Loucy (cell line): ENCODE data around the gene KHK.

ENCODE experiments used
- H2AFZ ChIP-seq: fragments of 200-600 bp; sonication (generic); 2 replicates; pipeline ENCODE4 v1.6.0; 2016; ENCODE audit warnings: antibody characterized with exemption, mild to moderate bottlenecking, low read length, moderate library complexity
- H3F3A ChIP-seq: fragments of 200-600 bp; 2 replicates; pipeline ENCODE4 v1.6.0; 2016; ENCODE audit warnings: antibody characterized with exemption, low read depth, mild to moderate bottlenecking
- H3K27me3 ChIP-seq: fragments of 200-600 bp; sonication (generic); 2 replicates; pipeline ENCODE4 v1.6.1; 2014; ENCODE audit warnings: low read length, mild to moderate bottlenecking; ENCODE audit not compliant: insufficient read depth, poor library complexity, severe bottlenecking
- H3K36me3 ChIP-seq: fragments of 200-600 bp; sonication (generic); 2 replicates; pipeline ENCODE4 v1.6.1; 2016; ENCODE audit warnings: low read length; ENCODE audit not compliant: insufficient read depth
- H3K4me1 ChIP-seq: fragments of 200-600 bp; sonication (generic); 2 replicates; pipeline ENCODE4 v1.5.1; 2014; ENCODE audit warnings: low read length, mild to moderate bottlenecking; ENCODE audit not compliant: insufficient read depth, poor library complexity, severe bottlenecking
- H3K4me2 ChIP-seq: fragments of 200-600 bp; sonication (generic); 2 replicates; pipeline ENCODE4 v1.6.0; 2014; ENCODE audit warnings: antibody characterized with exemption, low read length, low read depth, mild to moderate bottlenecking; ENCODE audit not compliant: poor library complexity, severe bottlenecking
- H3K4me3 ChIP-seq: fragments of 200-600 bp; sonication (generic); 2 replicates; pipeline ENCODE4 v1.5.1; 2014; ENCODE audit warnings: low read length, mild to moderate bottlenecking, mixed read lengths; ENCODE audit not compliant: poor library complexity, severe bottlenecking
- H3K79me2 ChIP-seq: fragments of 200-600 bp; sonication (generic); 2 replicates; pipeline ENCODE4 v1.6.1; 2014; ENCODE audit warnings: low read length; ENCODE audit not compliant: insufficient read depth
- H3K9ac ChIP-seq: fragments of 200-600 bp; sonication (generic); 2 replicates; pipeline ENCODE4 v1.6.0; 2014; ENCODE audit warnings: mild to moderate bottlenecking, low read depth, low read length, moderate library complexity; ENCODE audit not compliant: poor library complexity, severe bottlenecking
- H3K9me2 ChIP-seq: fragments of 200-600 bp; sonication (generic); replicated peaks from 2 replicates; pipeline ENCODE4 v1.6.1; 2016; ENCODE audit warnings: low read depth, low read length, mixed read lengths
- H3K9me3 ChIP-seq: fragments of 200-600 bp; sonication (generic); 2 replicates; pipeline ENCODE4 v1.6.1; 2014; ENCODE audit warnings: mild to moderate bottlenecking, antibody characterized with exemption, low read length, low read depth; ENCODE audit not compliant: insufficient read depth
- H4K20me1 ChIP-seq: fragments of 200-600 bp; sonication (generic); 2 replicates; pipeline ENCODE4 v1.6.0; 2014; ENCODE audit warnings: antibody characterized with exemption, low read length, mild to moderate bottlenecking; ENCODE audit not compliant: insufficient read depth, poor library complexity, severe bottlenecking
- EZH2phosphoT487 ChIP-seq: fragments of 200-600 bp; IDR thresholded peaks from 2 replicates; pipeline ENCODE4 v1.6.1; 2018; ENCODE audit warnings: antibody characterized with exemption, mild to moderate bottlenecking, moderate library complexity, borderline replicate concordance
- TF ChIP-seq, protein P1 (sequence below): fragments of 200-600 bp; sonication (generic); conservative IDR thresholded peaks from 2 replicates; pipeline ENCODE4 v1.5.1; 2014; ENCODE audit warnings: mild to moderate bottlenecking, antibody characterized with exemption, low read length

The KHK gene

DNA sequence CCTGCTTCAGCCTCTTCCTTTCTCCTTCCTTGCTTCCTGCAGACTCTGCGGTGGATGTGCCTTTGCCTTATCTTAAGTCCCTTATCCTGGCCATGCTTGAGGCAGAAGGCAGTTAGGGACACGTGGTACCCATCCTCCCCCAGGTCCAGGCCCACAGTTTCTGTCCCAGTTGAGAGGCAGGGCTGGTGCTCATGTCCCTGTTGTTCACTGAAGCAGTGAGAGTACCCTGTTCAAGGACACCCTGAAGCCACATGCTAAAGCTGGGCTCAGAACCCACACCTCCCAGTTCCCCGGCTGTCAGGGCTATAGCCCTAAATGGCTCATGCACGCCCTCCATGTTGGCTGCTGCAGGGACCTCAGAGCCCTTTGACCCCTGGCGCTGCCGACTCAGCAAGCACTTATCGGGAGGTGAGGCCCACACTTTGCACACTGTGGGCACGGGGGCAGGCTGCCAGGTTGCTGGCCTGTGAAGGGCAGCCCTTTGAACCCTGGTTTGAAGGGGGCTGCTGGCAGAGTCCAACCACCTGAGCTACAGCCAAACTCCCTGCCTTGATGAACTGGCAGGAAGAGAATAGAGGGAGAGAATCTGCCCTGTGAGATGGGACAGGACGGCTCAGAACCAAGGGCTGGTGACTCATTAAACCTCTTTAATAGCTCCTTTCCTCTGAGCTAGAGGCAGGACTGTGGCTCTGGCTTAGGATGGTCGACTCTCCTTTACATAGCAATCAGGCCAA lies 6.3 kb downstream of the KHK start:
- no peaks in the 10 kb centered on the region for H3K36me3 ChIP-seq
- no peak for TF ChIP-seq EZH2phosphoT487
- TF ChIP-seq, protein P1, sequence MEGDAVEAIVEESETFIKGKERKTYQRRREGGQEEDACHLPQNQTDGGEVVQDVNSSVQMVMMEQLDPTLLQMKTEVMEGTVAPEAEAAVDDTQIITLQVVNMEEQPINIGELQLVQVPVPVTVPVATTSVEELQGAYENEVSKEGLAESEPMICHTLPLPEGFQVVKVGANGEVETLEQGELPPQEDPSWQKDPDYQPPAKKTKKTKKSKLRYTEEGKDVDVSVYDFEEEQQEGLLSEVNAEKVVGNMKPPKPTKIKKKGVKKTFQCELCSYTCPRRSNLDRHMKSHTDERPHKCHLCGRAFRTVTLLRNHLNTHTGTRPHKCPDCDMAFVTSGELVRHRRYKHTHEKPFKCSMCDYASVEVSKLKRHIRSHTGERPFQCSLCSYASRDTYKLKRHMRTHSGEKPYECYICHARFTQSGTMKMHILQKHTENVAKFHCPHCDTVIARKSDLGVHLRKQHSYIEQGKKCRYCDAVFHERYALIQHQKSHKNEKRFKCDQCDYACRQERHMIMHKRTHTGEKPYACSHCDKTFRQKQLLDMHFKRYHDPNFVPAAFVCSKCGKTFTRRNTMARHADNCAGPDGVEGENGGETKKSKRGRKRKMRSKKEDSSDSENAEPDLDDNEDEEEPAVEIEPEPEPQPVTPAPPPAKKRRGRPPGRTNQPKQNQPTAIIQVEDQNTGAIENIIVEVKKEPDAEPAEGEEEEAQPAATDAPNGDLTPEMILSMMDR = no peak
- H3K9me2 ChIP-seq = no peaks in the 10 kb centered on the region
- no peak overlapping the region for H3K9ac ChIP-seq
- H3K4me1 ChIP-seq = peaks cover 8% of the 10 kb centered on the region
- no peaks in the 10 kb centered on the region for H3K27me3 ChIP-seq
- no peaks in the 10 kb centered on the region for H3K79me2 ChIP-seq
- no peak overlapping the region for H2AFZ ChIP-seq
- H4K20me1 ChIP-seq = no peaks in the 10 kb centered on the region
- no peaks in the 10 kb centered on the region for H3F3A ChIP-seq
- H3K9me3 ChIP-seq = no peaks in the 10 kb centered on the region
- no peak overlapping the region for H3K4me3 ChIP-seq
- no peak overlapping the region for H3K4me2 ChIP-seq

- H3K9me2 ChIP-seq = no peaks in the 10 kb centered on the region
- H3K9me3 ChIP-seq = no peaks in the 10 kb centered on the region
- H3F3A ChIP-seq = no peaks in the 10 kb centered on the region
- no peaks in the 10 kb centered on the region for H3K27me3 ChIP-seq
- TF ChIP-seq EZH2phosphoT487 = no peak
- TF ChIP-seq, protein P1 = no peak
- H4K20me1 ChIP-seq = no peaks in the 10 kb centered on the region
- peaks cover 4% of the 10 kb centered on the region for H3K4me1 ChIP-seq
- H3K4me2 ChIP-seq = no peak overlapping the region
- H3K4me3 ChIP-seq = no peak overlapping the region
- H3K9ac ChIP-seq = no peak overlapping the region
- H2AFZ ChIP-seq = no peak overlapping the region
- no peaks in the 10 kb centered on the region for H3K36me3 ChIP-seq
- no peaks in the 10 kb centered on the region for H3K79me2 ChIP-seq
These were observed 7.1 kb downstream of the KHK start for GRCh38 chr2:27093430-27094352.

GRCh38 chr2:27094353-27094984 lies 7.9 kb downstream of the KHK start:
- Histone ChIP-seq H3K9me2 (no peaks in the 10 kb centered on the region), H3K4me1 (no peaks in the 10 kb centered on the region), H3K4me3 (no peak overlapping the region), H4K20me1 (no peaks in the 10 kb centered on the region), H3F3A (no peaks in the 10 kb centered on the region), H3K9me3 (no peaks in the 10 kb centered on the region), H2AFZ (no peak overlapping the region), H3K79me2 (no peaks in the 10 kb centered on the region), H3K36me3 (no peaks in the 10 kb centered on the region), H3K4me2 (no peak overlapping the region), H3K27me3 (no peaks in the 10 kb centered on the region), H3K9ac (no peak overlapping the region)
- TF ChIP-seq, protein P1 = no peak
- TF ChIP-seq EZH2phosphoT487 = no peak
